ENCODE results near the gene DPP6.

The DPP6 gene

GRCh38 chr7:154338701-154339506 lies 286.7 kb downstream of the DPP6 start:
- DNase-seq (ENCODE audit: low read depth) = no peak

GRCh38 chr7:154342971-154343633 lies 290.9 kb downstream of the DPP6 start:
- no peak for DNase-seq (ENCODE audit: low read depth)

DNA sequence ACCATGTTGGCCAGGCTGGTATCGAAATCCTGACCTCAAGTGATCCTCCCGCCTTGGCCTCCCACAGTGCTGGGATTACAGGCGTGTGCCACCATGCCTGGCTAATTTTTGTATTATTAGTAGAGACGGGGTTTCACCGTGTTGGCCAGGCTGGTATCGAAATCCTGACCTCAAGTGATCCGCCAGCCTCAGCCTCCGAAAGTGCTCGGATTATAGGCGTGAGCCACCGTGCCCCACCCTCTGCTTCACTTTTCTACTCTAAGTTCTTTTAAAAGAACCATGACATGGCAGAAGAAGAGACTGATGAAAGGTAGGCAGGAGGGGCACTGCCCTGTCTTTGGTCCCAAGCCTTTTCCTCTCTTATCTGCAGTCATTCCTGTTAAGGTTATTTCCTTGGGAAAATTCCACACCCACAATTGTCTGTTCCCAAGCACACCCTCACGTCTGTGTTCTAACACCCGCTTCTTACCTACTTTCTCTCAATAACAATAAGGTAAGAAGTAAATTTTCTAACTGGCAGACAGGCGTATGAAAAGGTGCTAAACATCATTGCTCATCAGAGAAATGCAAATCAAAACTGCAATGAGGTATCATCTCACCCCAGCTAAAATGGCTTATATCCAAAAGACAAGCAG lies 291.7 kb downstream of the DPP6 start:
- DNase-seq (ENCODE audit: low read depth) = no peak

GRCh38 chr7:154345093-154345492 lies 292.9 kb downstream of the DPP6 start:
- DNase-seq (ENCODE audit: low read depth) = no peak

DNA sequence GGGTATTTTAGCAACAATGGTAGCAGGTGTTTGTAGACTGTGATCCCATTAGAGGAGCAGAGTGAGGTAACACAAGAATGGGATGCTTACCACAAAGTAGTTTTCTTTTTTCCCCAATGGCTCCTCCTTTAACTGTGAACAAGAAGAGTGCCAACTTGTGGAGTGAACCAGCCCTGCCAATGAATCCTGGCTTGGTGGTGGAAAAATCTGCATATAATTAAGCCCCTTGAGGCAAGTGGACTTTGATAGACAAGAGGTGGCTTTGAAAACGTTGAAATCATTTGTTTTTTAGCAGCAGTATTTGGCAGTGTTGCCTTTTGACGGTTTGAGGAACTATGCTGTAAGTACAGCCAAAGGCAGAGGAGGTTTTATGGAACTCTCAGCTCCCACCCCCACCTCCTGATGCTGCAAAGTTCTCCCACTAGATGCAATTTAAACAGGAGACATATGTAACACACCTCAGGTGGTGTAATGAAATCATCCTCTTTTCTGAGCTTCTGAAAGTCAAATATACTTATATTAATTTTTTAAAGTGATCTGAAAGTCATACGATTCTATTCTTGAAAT lies 295.6 kb downstream of the DPP6 start:
- no peak for DNase-seq (ENCODE audit: low read depth)

DNA sequence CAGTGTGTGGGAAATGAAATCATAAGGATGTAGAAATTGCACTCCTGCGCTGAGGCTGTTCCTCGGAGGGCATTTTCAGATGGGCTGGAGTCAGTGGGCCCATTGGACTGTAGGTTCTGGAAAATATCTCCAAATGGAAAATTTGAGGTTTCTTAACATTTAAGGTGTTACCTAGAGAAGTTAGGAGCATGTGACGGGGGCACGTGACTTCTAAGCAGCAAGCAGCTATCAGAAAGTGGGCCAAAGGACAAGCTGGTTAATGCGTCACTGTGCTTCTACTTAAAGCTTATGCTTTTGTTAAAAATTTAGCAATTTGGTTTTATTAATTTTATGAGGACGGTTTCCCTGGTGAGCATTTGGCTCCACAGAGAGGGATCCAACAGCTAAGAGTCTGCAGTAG lies 298.7 kb downstream of the DPP6 start:
- no peak for DNase-seq (ENCODE audit: low read depth)

- DNase-seq (ENCODE audit: low read depth) = no peak
These were observed 301.2 kb downstream of the DPP6 start for GRCh38 chr7:154353355-154353767.

- no peak for DNase-seq (ENCODE audit: low read depth)
These were observed 312.0 kb downstream of the DPP6 start for GRCh38 chr7:154364170-154364569.

DNA sequence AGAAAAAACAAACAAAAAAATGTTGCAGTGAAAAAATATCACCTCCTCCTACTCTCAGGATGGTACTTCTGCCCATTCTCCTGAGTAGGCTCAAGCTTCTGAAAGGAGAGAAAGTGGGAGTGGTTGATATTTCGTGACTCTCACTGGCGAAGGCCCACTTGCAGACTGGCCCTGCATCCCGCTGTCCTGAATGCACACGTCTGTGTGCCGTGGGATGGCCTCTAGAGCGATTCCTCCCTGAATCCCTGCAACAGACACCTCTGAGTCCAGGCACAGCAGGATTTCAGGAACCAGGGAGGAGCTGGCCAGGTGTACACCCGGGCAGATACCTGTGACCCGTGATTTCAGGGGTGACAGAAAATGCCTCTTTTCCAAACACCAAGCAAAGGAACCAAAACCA lies 319.2 kb downstream of the DPP6 start:
- DNase-seq (ENCODE audit: low read depth) = no peak

DNA sequence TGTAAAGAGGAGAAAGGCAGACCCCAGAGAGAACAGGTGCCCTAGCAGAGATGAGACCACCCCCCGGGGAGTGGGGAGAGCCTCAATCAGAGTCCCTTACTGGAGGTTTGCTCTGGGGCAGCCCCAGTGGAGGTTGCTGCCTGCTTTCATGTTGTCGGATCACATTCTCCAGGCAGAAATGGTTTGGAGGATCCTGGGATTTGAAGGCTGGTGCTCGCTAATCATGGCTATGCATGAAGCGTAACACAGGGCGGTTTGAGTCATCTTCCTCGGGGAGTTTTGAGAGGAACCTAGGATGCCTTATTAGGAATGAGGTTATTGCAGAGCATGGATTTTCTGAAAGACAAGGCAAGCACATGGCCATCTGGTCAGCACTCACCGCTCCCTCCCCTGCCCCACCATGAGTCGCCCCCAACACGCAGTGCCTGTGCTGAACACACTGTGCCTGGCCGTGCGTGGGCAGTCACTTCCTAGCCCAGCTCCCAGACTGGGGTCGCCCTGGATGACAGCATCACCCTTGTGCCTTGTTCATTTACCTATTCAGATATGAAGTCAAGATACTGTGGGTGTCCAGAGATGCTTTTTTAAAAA lies 319.9 kb downstream of the DPP6 start:
- no peak for DNase-seq (ENCODE audit: low read depth)

DNA sequence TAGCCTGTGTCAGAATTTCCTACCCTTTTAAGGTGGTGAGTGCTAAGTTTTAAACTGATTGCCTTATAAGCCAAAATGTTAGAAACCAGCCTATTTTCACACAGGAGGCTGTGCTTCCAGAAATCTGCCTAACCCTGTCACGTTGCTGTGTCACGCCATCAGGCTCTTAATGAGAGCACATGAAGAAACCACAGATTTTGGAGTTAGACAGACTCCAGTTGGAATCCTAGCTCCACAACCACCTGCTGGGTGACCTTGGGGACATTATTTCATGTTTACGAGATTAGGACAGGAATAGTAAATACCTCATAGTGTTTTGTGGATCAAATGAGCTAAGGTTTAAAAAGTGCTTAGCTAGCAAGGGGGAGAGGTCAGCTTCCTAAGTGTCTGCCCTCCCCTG lies 321.8 kb downstream of the DPP6 start:
- DNase-seq (ENCODE audit: low read depth) = no peak

GRCh38 chr7:154375956-154376355 lies 323.8 kb downstream of the DPP6 start:
- no peak for DNase-seq (ENCODE audit: low read depth)

DNA sequence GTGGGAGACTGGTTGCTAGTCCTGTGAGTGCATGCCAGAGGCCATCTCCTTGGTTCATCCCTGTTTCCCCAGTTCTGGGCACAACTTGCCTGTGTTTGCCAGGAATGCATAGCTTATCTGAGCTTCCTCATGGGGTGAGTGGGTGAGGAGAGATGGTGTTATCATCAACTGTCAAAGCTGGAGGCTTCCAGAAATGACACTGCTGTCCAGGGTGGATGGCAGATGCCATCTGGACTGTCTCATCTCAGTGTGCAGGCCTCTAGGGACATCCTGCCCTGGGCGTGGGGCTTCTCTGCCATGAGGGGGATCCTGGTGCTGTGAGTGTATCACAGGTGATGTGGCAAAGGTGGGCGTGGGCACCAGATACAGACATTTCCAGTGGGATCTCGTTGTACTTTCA lies 328.6 kb downstream of the DPP6 start:
- DNase-seq (ENCODE audit: low read depth) = no peak

- DNase-seq (ENCODE audit: low read depth) = no peak
These were observed 330.8 kb downstream of the DPP6 start for GRCh38 chr7:154383045-154383444.

DNA sequence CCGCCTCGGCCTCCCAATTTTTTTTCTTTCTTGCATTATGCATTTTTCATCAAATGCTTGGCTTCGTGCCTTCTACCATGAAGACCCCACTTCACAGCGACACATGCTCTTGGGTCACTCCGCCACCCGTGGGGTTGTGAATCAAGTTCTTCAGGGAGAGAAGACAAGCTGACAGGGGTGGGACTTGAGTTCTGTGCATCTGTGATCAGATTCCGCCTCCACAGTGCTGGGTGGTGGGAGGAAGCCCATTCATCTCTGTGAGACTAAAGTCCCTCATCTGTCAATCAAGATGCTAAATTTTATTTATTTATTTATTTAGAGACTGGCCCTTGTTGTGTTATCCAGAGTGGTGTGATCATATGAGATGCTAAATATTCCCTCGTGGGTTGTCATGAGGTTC lies 333.0 kb downstream of the DPP6 start:
- DNase-seq (ENCODE audit: low read depth) = no peak

DNA sequence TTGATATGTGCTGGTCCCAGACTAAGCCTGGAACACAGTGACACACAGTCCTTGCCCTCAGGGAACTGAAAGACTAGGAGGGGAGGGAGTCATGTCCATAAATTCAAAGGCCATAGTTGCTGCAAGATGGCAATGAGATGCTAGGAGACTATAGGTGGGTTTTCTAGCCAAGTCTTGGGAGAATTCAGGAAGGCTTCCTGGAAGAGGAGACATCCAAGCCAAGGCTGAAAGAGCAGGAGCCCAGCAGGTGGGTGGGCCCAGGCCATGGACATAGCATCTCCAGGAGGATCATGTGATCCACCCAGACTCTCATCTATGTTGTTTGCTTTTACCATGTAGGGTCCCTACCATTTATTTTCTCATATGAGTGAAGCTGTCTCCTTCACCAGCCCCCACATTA lies 335.1 kb downstream of the DPP6 start:
- no peak for DNase-seq (ENCODE audit: low read depth)

DNA sequence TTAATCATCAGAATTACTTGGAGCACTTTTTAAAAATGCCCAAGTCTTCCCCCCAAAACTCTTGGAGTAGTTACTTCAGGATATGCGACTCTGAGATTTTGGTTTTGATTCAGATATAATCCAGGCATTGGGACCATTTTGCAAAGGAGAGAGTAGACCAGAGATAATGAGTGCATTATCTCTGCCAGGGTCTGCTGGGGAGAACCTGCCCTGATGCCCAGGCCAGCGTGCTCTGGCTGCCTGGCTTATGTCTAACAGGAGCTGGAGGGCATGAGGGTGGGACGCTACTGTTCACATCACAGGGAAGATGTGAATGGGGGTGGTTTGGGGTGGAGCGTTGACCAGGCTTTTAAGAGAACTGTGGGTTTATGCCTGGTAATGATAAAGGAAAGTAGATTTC lies 336.2 kb downstream of the DPP6 start:
- no peak for DNase-seq (ENCODE audit: low read depth)

DNA sequence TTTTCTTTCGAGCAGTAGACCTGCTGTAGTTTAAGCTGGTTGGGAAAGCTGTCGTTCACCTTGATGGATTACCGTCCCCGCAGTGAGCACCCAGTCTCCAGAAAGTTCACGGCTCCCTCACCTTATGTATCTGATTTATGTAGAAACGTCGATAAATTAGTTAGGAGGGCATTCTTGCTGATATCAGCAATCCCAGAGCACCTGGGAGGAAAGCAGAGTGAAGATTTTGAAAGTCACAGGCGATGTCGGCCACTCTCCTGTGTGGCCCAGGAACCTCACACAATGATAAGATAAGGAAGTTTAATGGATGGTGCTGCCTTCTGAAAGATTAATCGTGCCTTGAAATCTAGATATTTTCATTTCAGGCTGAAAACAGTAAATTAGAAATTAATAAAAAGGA lies 336.8 kb downstream of the DPP6 start:
- DNase-seq (ENCODE audit: low read depth) = no peak

DNA sequence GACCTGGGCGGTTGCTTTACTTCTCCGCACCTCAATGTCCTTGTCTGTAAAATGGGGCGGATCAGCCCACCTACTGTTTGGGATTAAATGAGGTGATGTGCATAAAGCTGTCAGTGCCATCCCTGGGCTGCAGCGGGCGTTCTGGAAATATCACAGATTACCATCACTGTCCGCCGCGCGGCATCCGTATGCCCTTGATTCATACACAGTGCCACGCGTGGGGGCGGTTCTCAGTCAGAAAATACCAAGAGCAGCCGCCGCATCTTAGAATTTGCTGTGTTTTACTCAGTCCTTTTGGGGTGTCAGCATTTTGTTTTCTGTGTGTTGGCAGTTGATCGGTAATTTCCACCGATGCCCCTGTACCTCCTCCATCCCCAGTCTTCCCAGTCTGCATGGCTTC lies 338.8 kb downstream of the DPP6 start:
- no peak for DNase-seq (ENCODE audit: low read depth)

- DNase-seq (ENCODE audit: low read depth) = no peak
These were observed 342.6 kb downstream of the DPP6 start for GRCh38 chr7:154394804-154395203.

- no peak for DNase-seq (ENCODE audit: low read depth)
These were observed 354.1 kb downstream of the DPP6 start for GRCh38 chr7:154406312-154406711.

- DNase-seq (ENCODE audit: low read depth) = no peak
These were observed 357.6 kb downstream of the DPP6 start for GRCh38 chr7:154409703-154410311.
